ENCODE data around the gene PRR16.
"Not testable (repeated sequence)": the region's sequence is repeated elsewhere in the genome, so short reads cannot be mapped to it uniquely, and the experiment has no call there.

The PRR16 gene

GRCh38 chr5:120683580-120683979 lies 219.5 kb downstream of the PRR16 start:
- DNase-seq: no peak

- DNase-seq: no peak
Observed at GRCh38 chr5:120684213-120684612, 220.1 kb downstream of the PRR16 start.

- DNase-seq: no peak
Observed at GRCh38 chr5:120684749-120685415, 220.8 kb downstream of the PRR16 start.

GRCh38 chr5:120690621-120691407 lies 226.7 kb downstream of the PRR16 start:
- no peak for DNase-seq

- no peak for DNase-seq
Observed at GRCh38 chr5:120692325-120692724, 228.2 kb downstream of the PRR16 start.

- DNase-seq: no peak
Observed at GRCh38 chr5:120695368-120695880, 231.3 kb downstream of the PRR16 start.

- no peak for DNase-seq
Observed at GRCh38 chr5:120697147-120697546, 233.0 kb downstream of the PRR16 start.

GRCh38 chr5:120697670-120698327 lies 233.7 kb downstream of the PRR16 start:
- DNase-seq: not testable (repeated sequence)

- not testable (repeated sequence) for DNase-seq
Observed at GRCh38 chr5:120700653-120701052, 236.6 kb downstream of the PRR16 start.

GRCh38 chr5:120702817-120703538 lies 238.9 kb downstream of the PRR16 start:
- not testable (repeated sequence) for DNase-seq

- no peak for DNase-seq
Observed at GRCh38 chr5:120703918-120704587, 240.0 kb downstream of the PRR16 start.

GRCh38 chr5:120706877-120707276 lies 242.8 kb downstream of the PRR16 start:
- DNase-seq: no peak

- DNase-seq: no peak
Observed at GRCh38 chr5:120717381-120717780, 253.3 kb downstream of the PRR16 start.

GRCh38 chr5:120730214-120730613 lies 266.1 kb downstream of the PRR16 start:
- DNase-seq: no peak

GRCh38 chr5:120734033-120734432 lies 269.9 kb downstream of the PRR16 start:
- no peak for DNase-seq

GRCh38 chr5:120735076-120735475 lies 271.0 kb downstream of the PRR16 start:
- DNase-seq: no peak

Data from CD4-positive, alpha-beta T cell treated with Interleukin-4 for 1 hour (primary cell).